Stromal cell of bone marrow (primary cell): ENCODE results near the gene CDK5.
"Not testable (repeated sequence)": the region's sequence is repeated elsewhere in the genome, so short reads cannot be mapped to it uniquely, and the experiment has no call there.

Experiments
- DNase-seq: peaks from one replicate; pipeline ENCODE4 v3.0.0-alpha.2; 2012; ENCODE audit warnings: low read depth

The CDK5 gene

GRCh38 chr7:151033864-151034249, 23.8 kb downstream of the CDK5 start:
- DNase-seq: no peak

GRCh38 chr7:151032936-151033863, 24.5 kb downstream of the CDK5 start:
- no peak for DNase-seq

GRCh38 chr7:151031011-151031410, 26.7 kb downstream of the CDK5 start:
- DNase-seq: no peak

GRCh38 chr7:151028948-151029501, 28.7 kb downstream of the CDK5 start:
- DNase-seq: no peak

GRCh38 chr7:151028131-151028947, 29.4 kb downstream of the CDK5 start, which contains the start of gene ABCB8:
TSS of gene ABCB8 (plus strand) at chr7:151028450. CDS start at chr7:151028516, 66 bp downstream.
- DNase-seq: peak; percentile 98

- DNase-seq: not testable (repeated sequence)
Observed at GRCh38 chr7:151027728-151028130, 30.0 kb downstream of the CDK5 start.

GRCh38 chr7:151026771-151027727, 30.6 kb downstream of the CDK5 start:
- not testable (repeated sequence) for DNase-seq

GRCh38 chr7:151025924-151026671, 31.6 kb downstream of the CDK5 start:
- no peak for DNase-seq

- no peak for DNase-seq
Observed at GRCh38 chr7:151024435-151025056, 33.2 kb downstream of the CDK5 start, which contains the start of gene ATG9B. TSS of gene ATG9B (minus strand) at chr7:151024494. CDS start at chr7:151024423, 71 bp downstream.

- DNase-seq: no peak
Observed at GRCh38 chr7:151023232-151023631, 34.5 kb downstream of the CDK5 start.

- no peak for DNase-seq
Observed at GRCh38 chr7:151020231-151020630, 37.5 kb downstream of the CDK5 start.

GRCh38 chr7:151019130-151019447, 38.6 kb downstream of the CDK5 start:
- no peak for DNase-seq

GRCh38 chr7:151018421-151019129, 39.1 kb downstream of the CDK5 start:
- DNase-seq: no peak

GRCh38 chr7:151017953-151018420, 39.7 kb downstream of the CDK5 start:
- no peak for DNase-seq

GRCh38 chr7:151017370-151017952, 40.2 kb downstream of the CDK5 start:
- DNase-seq: no peak

- no peak for DNase-seq
Observed at GRCh38 chr7:151016942-151017341, 40.8 kb downstream of the CDK5 start.

- no peak for DNase-seq
Observed at GRCh38 chr7:151016505-151016904, 41.2 kb downstream of the CDK5 start.

- no peak for DNase-seq
Observed at GRCh38 chr7:151015967-151016366, 41.7 kb downstream of the CDK5 start.

GRCh38 chr7:151014950-151015349, 42.7 kb downstream of the CDK5 start:
- DNase-seq: no peak
